Cardiac muscle cell (in vitro differentiated cells and primary cell): ENCODE measurements around the gene ATP5PF. TPM values are rescaled to one million over a fixed set of nuclear protein-coding genes. Genes with fewer than 3 reads are reported as not detected.
A peak's percentile ranks its signal among the peaks of the same experiment; 100 is the strongest.

Experiments used
- DNase-seq, 2 donors: peaks; one replicate each; pipeline versions ENCODE4 v3.0.0 to v3.0.0-alpha.2; 2010 to 2017; ENCODE audit warnings: low read depth in 1 of 2, low spot score in 1 of 2
- H3K27ac ChIP-seq: fragments of 200-600 bp; sonication (generic); 2 replicates; pipeline ENCODE4 v1.5.1; 2016
- H3K27me3 ChIP-seq: fragments of 200-600 bp; sonication (generic); 2 replicates; pipeline ENCODE4 v1.6.0; 2016; ENCODE audit warnings: control low read depth
- H3K36me3 ChIP-seq: fragments of 200-600 bp; sonication (generic); 2 replicates; pipeline ENCODE4 v1.5.1; 2016; ENCODE audit warnings: control low read depth
- H3K4me1 ChIP-seq: fragments of 200-600 bp; sonication (generic); 2 replicates; pipeline ENCODE4 v1.8.1; 2017; ENCODE audit warnings: low read depth, mild to moderate bottlenecking, mixed run types
- H3K4me3 ChIP-seq: fragments of 200-600 bp; sonication (generic); 2 replicates; pipeline ENCODE4 v1.5.1; 2016; ENCODE audit warnings: mild to moderate bottlenecking
- H3K9me3 ChIP-seq: fragments of 200-600 bp; sonication (generic); 2 replicates; pipeline ENCODE4 v1.5.1; 2017; ENCODE audit warnings: low read depth, mild to moderate bottlenecking, control low read depth
- polyA plus RNA-seq: library from polyadenylated mRNA; unstranded; fragments of >200 nt; fragmentation: Nextera tagmentation; extraction: Ambion mirVana; gene quantifications from 2 replicates; pipeline ENCODE4 v1.2.1, GENCODE V29; 2016
- total RNA-seq: library from RNA; depleted of rRNA; stranded (reverse); fragments of >200 nt; gene quantifications from 2 replicates; pipeline ENCODE4 v1.2.3, GENCODE V29; 2016
- TF ChIP-seq, protein P1 (sequence below): IDR thresholded peaks from 2 replicates; pipeline ENCODE4 v1.5.1; 2012; ENCODE audit warnings: low read depth, mild to moderate bottlenecking, low read length

Gene ATP5PF
- total and polyA plus RNA-seq, 2 experiments from 2014 or later: 252 to 1,079 TPM

GRCh38 chr21:25737421-25737820 lies 2.7 kb upstream of the ATP5PF start:
- H3K27me3 ChIP-seq: no peaks in the 10 kb centered on the region
- H3K4me3 ChIP-seq: peak overlapping the region; percentile 85
- H3K9me3 ChIP-seq: no peaks in the 10 kb centered on the region
- DNase-seq: no peak
- peaks cover 7% of the 10 kb centered on the region for H3K36me3 ChIP-seq
- H3K4me1 ChIP-seq: peaks cover 32% of the 10 kb centered on the region
- TF ChIP-seq, protein P1, sequence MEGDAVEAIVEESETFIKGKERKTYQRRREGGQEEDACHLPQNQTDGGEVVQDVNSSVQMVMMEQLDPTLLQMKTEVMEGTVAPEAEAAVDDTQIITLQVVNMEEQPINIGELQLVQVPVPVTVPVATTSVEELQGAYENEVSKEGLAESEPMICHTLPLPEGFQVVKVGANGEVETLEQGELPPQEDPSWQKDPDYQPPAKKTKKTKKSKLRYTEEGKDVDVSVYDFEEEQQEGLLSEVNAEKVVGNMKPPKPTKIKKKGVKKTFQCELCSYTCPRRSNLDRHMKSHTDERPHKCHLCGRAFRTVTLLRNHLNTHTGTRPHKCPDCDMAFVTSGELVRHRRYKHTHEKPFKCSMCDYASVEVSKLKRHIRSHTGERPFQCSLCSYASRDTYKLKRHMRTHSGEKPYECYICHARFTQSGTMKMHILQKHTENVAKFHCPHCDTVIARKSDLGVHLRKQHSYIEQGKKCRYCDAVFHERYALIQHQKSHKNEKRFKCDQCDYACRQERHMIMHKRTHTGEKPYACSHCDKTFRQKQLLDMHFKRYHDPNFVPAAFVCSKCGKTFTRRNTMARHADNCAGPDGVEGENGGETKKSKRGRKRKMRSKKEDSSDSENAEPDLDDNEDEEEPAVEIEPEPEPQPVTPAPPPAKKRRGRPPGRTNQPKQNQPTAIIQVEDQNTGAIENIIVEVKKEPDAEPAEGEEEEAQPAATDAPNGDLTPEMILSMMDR: no peak
- peak overlapping the region; percentile 96 for H3K27ac ChIP-seq

GRCh38 chr21:25735646-25736597 lies 1.2 kb upstream of the ATP5PF start:
- DNase-seq: peak; percentile 84 to 89
- TF ChIP-seq, protein P1: no peak
- no peaks in the 10 kb centered on the region for H3K9me3 ChIP-seq

GRCh38 chr21:25734654-25734903 lies 125 bp downstream of the ATP5PF start:
- DNase-seq: no peak
- H3K4me3 ChIP-seq: peak overlapping the region; percentile 85
- TF ChIP-seq, protein P1: no peak
- peak overlapping the region; percentile 96 for H3K27ac ChIP-seq
- H3K36me3 ChIP-seq: peaks cover 9% of the 10 kb centered on the region
- H3K4me1 ChIP-seq: peaks cover 32% of the 10 kb centered on the region
- H3K9me3 ChIP-seq: no peaks in the 10 kb centered on the region
- H3K27me3 ChIP-seq: no peaks in the 10 kb centered on the region

More at GRCh38 chr21:25735646-25736597, 1.2 kb upstream of the ATP5PF start:
- Histone ChIP-seq H3K36me3 (peaks cover under 1% of the 10 kb centered on the region), H3K4me3 (peak overlapping the region; percentile 85), H3K27ac (peak overlapping the region; percentile 96), H3K4me1 (peaks cover 32% of the 10 kb centered on the region), H3K27me3 (no peaks in the 10 kb centered on the region)

DNA sequence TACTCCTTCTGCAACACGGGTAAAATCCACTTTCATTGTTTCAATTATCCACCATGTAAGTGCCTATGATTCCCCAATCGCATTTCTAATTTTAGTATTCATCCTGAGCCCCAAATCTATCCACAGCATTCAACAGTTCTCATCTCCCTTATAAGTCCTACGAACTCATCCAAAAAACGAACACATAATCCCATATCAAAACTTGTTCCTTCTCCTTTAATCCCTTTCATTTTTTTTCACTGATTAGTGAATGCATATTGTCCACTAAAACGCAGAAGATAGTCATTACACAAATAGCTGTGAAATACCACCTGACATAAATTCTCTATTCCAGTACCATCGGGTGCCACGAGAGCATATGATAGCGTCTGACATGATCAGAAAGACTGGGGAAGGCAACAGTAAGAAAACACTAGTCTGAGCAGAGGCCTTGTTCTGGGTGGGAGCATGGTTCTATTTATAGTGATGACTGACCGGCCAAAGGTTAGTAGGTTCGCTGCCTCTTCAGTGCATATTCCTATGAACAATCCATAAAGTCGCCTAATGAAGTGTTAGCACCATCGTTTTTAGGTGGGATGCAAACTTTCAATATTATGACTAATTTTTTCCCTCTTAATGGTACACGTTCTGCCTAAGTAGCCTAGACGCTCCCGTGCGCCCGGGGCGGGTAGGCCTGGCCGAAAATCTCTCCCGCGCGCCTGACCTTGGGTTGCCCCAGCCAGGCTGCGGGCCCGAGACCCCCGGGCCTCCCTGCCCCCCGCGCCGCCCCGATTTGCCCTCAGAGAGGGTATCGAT lies 648 bp downstream of the ATP5PF start:
- Histone ChIP-seq H3K4me3 (peak overlapping the region; percentile 85), H3K4me1 (peaks cover 32% of the 10 kb centered on the region), H3K36me3 (peaks cover 14% of the 10 kb centered on the region), H3K27ac (peak overlapping the region; percentile 96), H3K9me3 (no peaks in the 10 kb centered on the region), H3K27me3 (no peaks in the 10 kb centered on the region)
- TF ChIP-seq, protein P1: no peak
- peak; percentile 27 to 56 for DNase-seq

- DNase-seq: peak in 1 of 2 donors; percentile 9
- Histone ChIP-seq H3K27ac (peak overlapping the region; percentile 96), H3K27me3 (no peaks in the 10 kb centered on the region), H3K4me3 (no peak overlapping the region), H3K9me3 (no peaks in the 10 kb centered on the region), H3K4me1 (peaks cover 20% of the 10 kb centered on the region), H3K36me3 (peaks cover 32% of the 10 kb centered on the region)
- TF ChIP-seq, protein P1: no peak
These were observed 2.5 kb downstream of the ATP5PF start for GRCh38 chr21:25732091-25732760.
